Measurements from ENCODE around the gene MCIDAS. TPM values are rescaled to one million over a fixed set of nuclear protein-coding genes. Genes with fewer than 3 reads are reported as not detected.

MCIDAS gene
- total RNA-seq, 1 experiment from 2014 or later = 6.4 TPM

GRCh38 chr5:55176176-55176818, 50.8 kb downstream of the MCIDAS start (continued):
- peak; percentile 54 for TF ChIP-seq YY1 (IDR thresholded peaks at IDR 0.05; ENCODE audit: extremely low read depth, insufficient replicate concordance, low read depth, low read length)
- TF ChIP-seq TCF7L2 (IDR thresholded peaks at IDR 0.05; ENCODE audit: borderline replicate concordance, extremely low read depth, insufficient read depth, insufficient read length) = no peak
- no peak for TF ChIP-seq EZH2phosphoT487 (IDR thresholded peaks at IDR 0.05; ENCODE audit: borderline replicate concordance)
- peak; percentile 61 for TF ChIP-seq POLR2A (IDR thresholded peaks at IDR 0.05; ENCODE audit: borderline replicate concordance, extremely low read depth, insufficient read depth, insufficient read length)
- no peak for TF ChIP-seq CEBPB (IDR thresholded peaks at IDR 0.05; ENCODE audit: low read depth)
- peak in 1 of 3 experiments; percentile 43; a peak in 2 of 6 replicates for TF ChIP-seq CTCF (IDR thresholded peaks at IDR 0.05 in 2 of 3, conservative IDR thresholded peaks at IDR 0.05 in 1 of 3; ENCODE audit: borderline replicate concordance in 1 of 3, insufficient read depth in 1 of 3, low read depth in 2 of 3, low read length in 2 of 3)
- no peak for TF ChIP-seq REST (IDR thresholded peaks at IDR 0.05; ENCODE audit: low read depth)
- no peak for TF ChIP-seq ZNF274 (IDR thresholded peaks at IDR 0.05; ENCODE audit: low read depth, low read length)

All from HCT116 (cell line).